T47D (cell line): ENCODE results near the gene REST.
"Not testable (repeated sequence)": the region's sequence is repeated elsewhere in the genome, so short reads cannot be mapped to it uniquely, and the experiment has no call there.

Source experiments
- DNase-seq, 2 experiments: peaks; one replicate each; pipeline versions ENCODE4 v3.0.0 to v3.0.0-alpha.2; 2011 to 2012; ENCODE audit warnings: low read depth in 1 of 2, low spot score in 1 of 2
- JUND ChIP-seq: IDR thresholded peaks from 2 replicates; pipeline ENCODE4 v1.6.1; 2012; ENCODE audit warnings: low read depth
- in situ Hi-C: cut with HindIII; loops from 2 replicates; pipeline ENCODE4 v1.10.0; 2016; ENCODE audit warnings: low sequenced_read_pairs, low pct_unique_long_range_greater_than_20kb

The REST gene

GRCh38 chr4:56927196-56927595, 19.5 kb downstream of the REST start:
- in situ Hi-C loops = no loop called here
- TF ChIP-seq JUND = no peak

GRCh38 chr4:56930638-56931037, 22.9 kb downstream of the REST start:
- no peak for DNase-seq
- in situ Hi-C loops = no loop called here
- TF ChIP-seq JUND = no peak

More at GRCh38 chr4:56927196-56927595, 19.5 kb downstream of the REST start:
- DNase-seq = no peak

- DNase-seq = no peak
- in situ Hi-C loops = no loop called here
- TF ChIP-seq JUND = no peak
These were observed 24.2 kb downstream of the REST start for GRCh38 chr4:56931924-56932323.

- in situ Hi-C loops = no loop called here
- TF ChIP-seq JUND = no peak
- DNase-seq = no peak
These were observed 29.6 kb downstream of the REST start for GRCh38 chr4:56937262-56937661.

- DNase-seq, in situ Hi-C loops: not testable (repeated sequence)
These were observed 32.1 kb downstream of the REST start for GRCh38 chr4:56939826-56940225.

- DNase-seq = no peak
- no peak for TF ChIP-seq JUND
- in situ Hi-C loops = no loop called here
These were observed 32.7 kb downstream of the REST start for GRCh38 chr4:56940403-56940802.

- no peak for DNase-seq
- in situ Hi-C loops = no loop called here
- TF ChIP-seq JUND = no peak
These were observed 33.3 kb downstream of the REST start for GRCh38 chr4:56940971-56941370.

- in situ Hi-C loops = no loop called here
- DNase-seq = no peak
- TF ChIP-seq JUND = no peak
These were observed 33.7 kb downstream of the REST start for GRCh38 chr4:56941403-56941802.

- in situ Hi-C loops = no loop called here
- no peak for DNase-seq
- TF ChIP-seq JUND = no peak
These were observed 46.2 kb downstream of the REST start for GRCh38 chr4:56953680-56954520.

GRCh38 chr4:56958111-56958517, 50.4 kb downstream of the REST start:
- peak in 1 of 2 experiments; percentile 31 for DNase-seq
- in situ Hi-C loops = no loop called here
- no peak for TF ChIP-seq JUND

GRCh38 chr4:56959100-56959499, 51.4 kb downstream of the REST start:
- TF ChIP-seq JUND = no peak
- in situ Hi-C loops = no loop called here
- DNase-seq = peak in 1 of 2 experiments; percentile 73

- TF ChIP-seq JUND = no peak
- DNase-seq = no peak
- in situ Hi-C loops = no loop called here
These were observed 53.4 kb downstream of the REST start for GRCh38 chr4:56961107-56961500.

- no peak for DNase-seq
- in situ Hi-C loops = no loop called here
- TF ChIP-seq JUND = no peak
These were observed 63.7 kb downstream of the REST start for GRCh38 chr4:56971383-56971782.

GRCh38 chr4:56972389-56972788, 64.7 kb downstream of the REST start:
- no peak for DNase-seq
- in situ Hi-C loops = no loop called here
- no peak for TF ChIP-seq JUND
